ENCODE data around the gene ATP6V0D1. TPM values are rescaled to one million over a fixed set of nuclear protein-coding genes. Genes with fewer than 3 reads are reported as not detected.
"Not testable (repeated sequence)": the region's sequence is repeated elsewhere in the genome, so short reads cannot be mapped to it uniquely, and the experiment has no call there.

Gene ATP6V0D1
- total RNA-seq, 1 donor from 2014 or later: 97.9 TPM

GRCh38 chr16:67417333-67418061 is 63.5 kb downstream of the ATP6V0D1 start:
- TF ChIP-seq, protein P1, sequence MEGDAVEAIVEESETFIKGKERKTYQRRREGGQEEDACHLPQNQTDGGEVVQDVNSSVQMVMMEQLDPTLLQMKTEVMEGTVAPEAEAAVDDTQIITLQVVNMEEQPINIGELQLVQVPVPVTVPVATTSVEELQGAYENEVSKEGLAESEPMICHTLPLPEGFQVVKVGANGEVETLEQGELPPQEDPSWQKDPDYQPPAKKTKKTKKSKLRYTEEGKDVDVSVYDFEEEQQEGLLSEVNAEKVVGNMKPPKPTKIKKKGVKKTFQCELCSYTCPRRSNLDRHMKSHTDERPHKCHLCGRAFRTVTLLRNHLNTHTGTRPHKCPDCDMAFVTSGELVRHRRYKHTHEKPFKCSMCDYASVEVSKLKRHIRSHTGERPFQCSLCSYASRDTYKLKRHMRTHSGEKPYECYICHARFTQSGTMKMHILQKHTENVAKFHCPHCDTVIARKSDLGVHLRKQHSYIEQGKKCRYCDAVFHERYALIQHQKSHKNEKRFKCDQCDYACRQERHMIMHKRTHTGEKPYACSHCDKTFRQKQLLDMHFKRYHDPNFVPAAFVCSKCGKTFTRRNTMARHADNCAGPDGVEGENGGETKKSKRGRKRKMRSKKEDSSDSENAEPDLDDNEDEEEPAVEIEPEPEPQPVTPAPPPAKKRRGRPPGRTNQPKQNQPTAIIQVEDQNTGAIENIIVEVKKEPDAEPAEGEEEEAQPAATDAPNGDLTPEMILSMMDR (conservative IDR thresholded peaks at IDR 0.05; ENCODE audit: low read depth, low read length): no peak
- no peak for DNase-seq (ENCODE audit: low read depth)
- no peak overlapping the region for H3K4me3 ChIP-seq (ENCODE audit: low read depth, low read length)

DNA sequence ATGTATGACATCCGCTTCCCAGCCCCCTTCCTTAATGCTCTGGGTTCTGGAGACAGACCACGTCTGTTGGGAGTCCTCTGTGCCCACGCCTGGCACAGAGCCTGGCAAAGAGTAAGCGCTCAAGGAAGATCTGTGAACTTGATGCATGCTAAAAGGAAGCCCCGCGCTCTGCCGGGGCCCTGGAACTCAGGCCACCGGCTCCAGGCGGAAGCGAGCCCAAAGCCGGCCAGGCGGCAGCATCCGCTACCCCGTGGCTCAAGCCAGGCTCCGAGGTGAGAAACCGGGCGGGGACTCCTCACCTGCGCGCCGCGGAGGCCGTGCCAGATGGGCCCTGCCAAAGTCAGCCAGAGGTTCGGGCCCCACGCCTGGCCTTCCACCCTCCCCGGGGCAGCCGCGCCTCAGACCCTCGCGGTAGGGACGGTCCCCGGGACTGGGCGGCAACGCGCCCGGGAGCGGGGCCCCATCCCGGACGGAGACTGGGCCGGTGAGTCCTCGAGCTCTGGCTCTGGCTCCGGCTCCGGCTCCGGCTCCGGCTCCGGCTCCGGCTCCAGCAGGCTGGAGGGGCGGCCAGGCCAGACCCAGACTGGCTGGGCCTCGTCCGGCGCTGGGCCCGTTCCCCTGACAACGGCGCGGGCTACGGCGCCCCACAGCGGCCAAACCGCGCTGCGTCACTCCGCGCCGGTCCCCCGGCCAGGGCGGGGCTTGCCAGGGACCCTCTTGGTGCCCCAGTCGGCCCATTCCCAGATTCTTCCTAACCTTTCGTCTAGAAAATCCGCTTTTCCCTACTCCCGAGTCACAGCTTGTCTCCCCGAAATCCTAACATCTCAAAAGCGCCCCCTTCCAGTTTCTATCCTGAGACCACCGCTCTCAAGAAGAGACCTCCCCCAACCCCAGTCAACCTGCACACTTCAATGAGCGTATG is 64.8 kb downstream of the ATP6V0D1 start, which contains the start of gene ZDHHC1:
Gene ZDHHC1 (minus strand): TSS at position 606 of the 922 bp plus-strand sequence. CDS start 8,702 bp downstream, outside the sequence.
- TF ChIP-seq, protein P1 (conservative IDR thresholded peaks at IDR 0.05; ENCODE audit: low read depth, low read length): peak; percentile 41
- no peak for DNase-seq (ENCODE audit: low read depth)
- H3K4me3 ChIP-seq (ENCODE audit: low read depth, low read length): peak within 1 kb of the TSS; percentile 75

DNA sequence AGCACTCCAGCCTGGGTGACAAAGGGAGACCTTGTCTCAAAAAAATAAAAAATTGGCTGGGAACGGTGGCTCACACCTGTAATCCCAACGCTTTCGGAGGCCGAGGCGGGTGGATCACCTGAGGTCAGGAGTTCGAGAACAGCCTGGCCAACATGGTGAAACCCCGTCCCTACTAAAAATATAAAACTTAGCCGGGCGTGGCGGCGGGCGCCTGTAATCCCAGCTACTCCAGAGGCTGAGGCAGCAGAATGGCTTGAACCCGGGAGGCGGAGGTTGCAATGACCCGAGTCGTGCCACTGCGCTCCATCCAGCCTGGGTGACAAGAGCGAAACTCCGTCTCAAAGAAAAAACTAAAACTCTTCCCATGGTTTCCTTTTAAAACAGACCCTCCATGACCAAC is 65.5 kb downstream of the ATP6V0D1 start:
- DNase-seq (ENCODE audit: low read depth): not testable (repeated sequence)
- peak overlapping the region; percentile 75 for H3K4me3 ChIP-seq (ENCODE audit: low read depth, low read length)

DNA sequence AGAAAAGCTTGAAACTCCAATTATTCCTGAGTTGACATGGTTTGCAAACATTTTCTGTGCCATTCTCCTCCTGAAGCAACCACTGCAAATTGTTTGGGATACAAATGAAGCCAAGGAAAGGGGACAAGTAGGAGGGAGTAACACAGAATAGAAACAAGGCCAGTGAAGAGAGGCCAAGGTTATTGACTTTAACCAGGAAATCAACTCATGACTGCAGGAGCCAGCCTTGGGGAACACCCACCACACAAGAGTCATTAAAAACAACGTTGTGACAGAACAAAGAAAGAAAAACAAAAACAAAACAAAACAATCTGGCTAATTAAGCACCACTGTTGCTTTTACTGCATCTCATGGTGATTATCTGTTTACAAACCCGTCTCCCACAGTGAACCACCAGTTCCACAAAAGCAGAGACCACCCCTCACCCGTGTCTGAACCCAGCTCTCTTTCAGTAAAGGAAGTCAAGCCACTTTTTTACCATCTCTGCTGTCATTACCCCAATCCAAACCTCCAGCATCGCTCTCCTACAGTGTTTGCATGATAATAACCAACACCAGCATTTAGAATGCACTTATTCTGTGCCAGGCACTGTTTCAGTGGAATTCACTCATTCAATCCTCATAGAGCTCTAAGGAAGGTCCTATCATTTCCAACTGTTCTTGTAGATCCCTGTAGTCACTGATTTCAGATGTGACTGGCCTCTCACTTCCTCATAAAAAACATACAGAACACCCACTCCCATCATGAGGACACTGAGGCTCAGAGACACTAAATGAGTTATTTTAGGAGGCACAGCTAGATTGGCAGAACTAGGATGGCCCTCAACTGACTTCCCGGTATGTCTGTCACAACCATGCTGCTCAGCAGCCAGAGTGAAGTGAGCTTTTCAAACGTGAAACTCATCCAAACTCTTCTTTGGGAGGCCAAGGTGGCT is 66.7 kb downstream of the ATP6V0D1 start:
- no peak for DNase-seq (ENCODE audit: low read depth)
- TF ChIP-seq, protein P1 (conservative IDR thresholded peaks at IDR 0.05; ENCODE audit: low read depth, low read length): no peak

DNA sequence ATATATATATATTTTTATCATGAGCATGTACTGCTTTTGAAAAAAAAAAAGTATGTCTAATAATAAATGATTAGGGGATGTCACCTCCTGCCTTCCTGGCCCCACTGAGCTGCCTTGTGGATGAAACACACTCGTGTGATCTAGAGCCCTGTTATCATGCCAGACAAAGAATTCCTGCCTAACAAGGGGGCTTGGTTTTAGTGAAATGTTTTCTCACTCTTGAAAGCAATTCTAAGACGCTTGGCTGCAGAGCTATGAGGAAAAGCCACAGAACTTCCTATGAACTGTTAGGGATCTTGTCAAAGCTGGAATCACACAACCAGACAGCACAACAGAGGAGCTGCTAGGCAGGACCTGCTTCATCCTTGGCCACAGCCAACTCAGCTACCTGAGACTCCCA is 68.7 kb downstream of the ATP6V0D1 start:
- no peak for DNase-seq (ENCODE audit: low read depth)
- no peak overlapping the region for H3K4me3 ChIP-seq (ENCODE audit: low read depth, low read length)
- TF ChIP-seq, protein P1 (conservative IDR thresholded peaks at IDR 0.05; ENCODE audit: low read depth, low read length): no peak

More for the DNA sequence above, 66.7 kb downstream of the ATP6V0D1 start:
- no peak overlapping the region for H3K4me3 ChIP-seq (ENCODE audit: low read depth, low read length)

GRCh38 chr16:67411339-67411738 is 69.6 kb downstream of the ATP6V0D1 start:
- no peak overlapping the region for H3K4me3 ChIP-seq (ENCODE audit: low read depth, low read length)
- DNase-seq (ENCODE audit: low read depth): no peak
- TF ChIP-seq, protein P1 (conservative IDR thresholded peaks at IDR 0.05; ENCODE audit: low read depth, low read length): no peak

Measured in epithelial cell of proximal tubule (primary cell).